ENCODE data around the gene ART1. TPM values are rescaled to one million over a fixed set of nuclear protein-coding genes. Genes with fewer than 3 reads are reported as not detected.

Gene ART1
- total RNA-seq, 2 donors from 2014 or later: not detected

DNA sequence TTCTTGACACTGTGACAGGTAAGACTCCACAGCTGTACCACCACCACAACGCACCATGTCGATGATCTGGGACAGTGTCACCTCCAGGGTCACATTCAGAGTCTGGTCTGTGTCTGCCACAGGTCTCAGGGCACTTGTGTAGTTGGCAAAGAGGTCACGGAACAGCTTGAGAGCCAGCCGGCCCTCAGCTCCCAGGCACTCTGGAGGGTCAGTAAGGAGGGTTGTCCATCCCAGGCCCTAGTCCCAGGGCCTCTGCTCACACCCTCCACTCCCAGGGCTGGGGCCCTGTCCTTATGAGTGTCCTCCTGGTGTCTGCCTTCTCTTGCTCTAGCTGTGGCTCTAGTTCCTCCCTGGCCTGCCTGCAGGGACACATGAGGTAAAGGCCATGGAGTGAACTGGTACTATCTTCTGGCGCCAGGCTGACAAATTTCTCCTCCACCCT lies 24.8 kb downstream of the ART1 start:
- H3K27me3 ChIP-seq: no peaks in the 10 kb centered on the region
- TF ChIP-seq, protein P1, sequence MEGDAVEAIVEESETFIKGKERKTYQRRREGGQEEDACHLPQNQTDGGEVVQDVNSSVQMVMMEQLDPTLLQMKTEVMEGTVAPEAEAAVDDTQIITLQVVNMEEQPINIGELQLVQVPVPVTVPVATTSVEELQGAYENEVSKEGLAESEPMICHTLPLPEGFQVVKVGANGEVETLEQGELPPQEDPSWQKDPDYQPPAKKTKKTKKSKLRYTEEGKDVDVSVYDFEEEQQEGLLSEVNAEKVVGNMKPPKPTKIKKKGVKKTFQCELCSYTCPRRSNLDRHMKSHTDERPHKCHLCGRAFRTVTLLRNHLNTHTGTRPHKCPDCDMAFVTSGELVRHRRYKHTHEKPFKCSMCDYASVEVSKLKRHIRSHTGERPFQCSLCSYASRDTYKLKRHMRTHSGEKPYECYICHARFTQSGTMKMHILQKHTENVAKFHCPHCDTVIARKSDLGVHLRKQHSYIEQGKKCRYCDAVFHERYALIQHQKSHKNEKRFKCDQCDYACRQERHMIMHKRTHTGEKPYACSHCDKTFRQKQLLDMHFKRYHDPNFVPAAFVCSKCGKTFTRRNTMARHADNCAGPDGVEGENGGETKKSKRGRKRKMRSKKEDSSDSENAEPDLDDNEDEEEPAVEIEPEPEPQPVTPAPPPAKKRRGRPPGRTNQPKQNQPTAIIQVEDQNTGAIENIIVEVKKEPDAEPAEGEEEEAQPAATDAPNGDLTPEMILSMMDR (IDR thresholded peaks at IDR 0.05): no peak
- no peaks in the 10 kb centered on the region for H3K36me3 ChIP-seq
- DNase-seq: no peak
- intact Hi-C loops (cut with DNase I): no loop called here
- H3K4me3 ChIP-seq: no peak overlapping the region
- no peak overlapping the region for H3K9ac ChIP-seq (ENCODE audit: low read depth in 2 of 2, low read length in 2 of 2)
- no peaks in the 10 kb centered on the region for H3K4me1 ChIP-seq
- no peak overlapping the region for H3K27ac ChIP-seq
- H3K9me3 ChIP-seq: no peaks in the 10 kb centered on the region

DNA sequence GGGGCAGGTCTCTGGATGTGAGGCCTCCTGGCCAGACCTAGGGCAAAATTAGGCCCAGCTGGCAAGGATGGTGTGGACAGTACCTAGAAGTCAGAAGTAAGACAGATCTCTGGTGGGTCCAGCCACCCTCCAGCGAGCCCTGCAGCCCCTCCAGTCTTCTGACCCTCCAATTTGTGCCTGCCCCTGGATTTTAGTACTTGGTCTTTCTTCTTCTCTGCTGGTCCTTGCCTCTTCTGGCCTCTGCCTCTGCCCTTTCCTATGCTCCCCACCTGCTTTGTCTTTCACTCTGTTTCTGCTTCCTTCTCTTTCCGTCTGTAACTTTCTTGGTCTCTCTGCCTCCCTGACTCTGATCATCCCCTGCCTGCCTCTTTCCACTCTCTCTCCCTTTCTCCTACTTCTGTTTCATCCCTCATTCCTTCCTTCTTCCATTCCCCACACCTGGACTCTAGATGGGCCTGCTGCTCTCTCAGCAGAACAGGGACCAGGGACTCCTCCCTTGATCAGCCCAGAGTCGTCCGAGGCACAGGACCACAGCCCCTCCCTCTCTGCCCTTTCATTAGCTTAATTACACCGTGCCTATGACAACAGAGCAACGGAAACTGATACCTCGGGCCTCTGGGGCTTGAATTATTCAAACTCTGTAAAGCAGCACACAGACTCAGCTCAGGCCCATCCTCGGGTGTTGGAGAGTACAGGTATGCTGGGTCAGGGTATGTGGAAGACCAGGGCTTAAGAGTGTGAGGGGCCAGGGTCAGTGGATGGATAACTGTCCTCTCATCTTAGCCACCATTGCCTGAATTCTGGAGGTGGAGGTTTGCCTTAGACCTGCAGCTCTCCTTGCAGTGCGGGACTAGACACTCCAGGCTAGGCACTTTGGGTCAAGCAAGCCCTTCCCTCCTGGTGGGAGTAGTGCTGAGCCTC lies 26.7 kb downstream of the ART1 start, which contains the start of gene CHRNA10:
TSS of gene CHRNA10 (minus strand) at position 51 of the 921 bp plus-strand sequence. CDS start 72 bp downstream, outside the sequence.
- intact Hi-C loops (cut with DNase I): no loop called here
- TF ChIP-seq, protein P1 (IDR thresholded peaks at IDR 0.05): no peak
- H3K4me3 ChIP-seq: no peak within 1 kb of the TSS
- no peak within 1 kb of the TSS for H3K9ac ChIP-seq (ENCODE audit: low read depth in 2 of 2, low read length in 2 of 2)
- no peaks in the 10 kb centered on the region for H3K27me3 ChIP-seq
- no peaks in the 10 kb centered on the region for H3K4me1 ChIP-seq
- no peak for DNase-seq
- H3K9me3 ChIP-seq: no peaks in the 10 kb centered on the region
- H3K36me3 ChIP-seq: no peaks in the 10 kb centered on the region
- no peak within 1 kb of the TSS for H3K27ac ChIP-seq

DNA sequence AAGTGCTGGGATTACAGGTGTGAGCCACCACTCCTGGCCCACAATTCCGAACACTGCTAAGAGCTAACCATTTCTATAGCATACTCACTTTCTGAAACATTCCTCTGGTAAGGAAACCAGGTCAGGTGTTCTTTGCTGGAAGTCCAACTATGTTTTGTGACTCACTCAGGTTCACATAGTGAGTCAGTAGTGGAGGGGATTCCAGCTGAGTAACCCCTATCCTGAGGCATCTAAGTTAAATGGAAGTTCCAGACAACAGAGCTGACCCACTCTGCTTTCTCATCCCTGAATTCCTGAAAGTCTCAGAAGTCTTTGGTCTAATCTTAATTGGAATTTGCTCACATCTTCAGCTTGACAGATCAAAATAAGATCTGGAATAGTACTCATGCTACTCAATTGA lies 29.3 kb downstream of the ART1 start:
- Histone ChIP-seq H3K9ac (ENCODE audit: low read depth in 2 of 2, low read length in 2 of 2) (no peak overlapping the region), H3K36me3 (no peaks in the 10 kb centered on the region), H3K4me1 (no peaks in the 10 kb centered on the region), H3K4me3 (no peak overlapping the region), H3K27ac (no peak overlapping the region), H3K9me3 (no peaks in the 10 kb centered on the region), H3K27me3 (no peaks in the 10 kb centered on the region)
- no peak for DNase-seq
- intact Hi-C loops (cut with DNase I): no loop called here
- TF ChIP-seq, protein P1 (IDR thresholded peaks at IDR 0.05): no peak

DNA sequence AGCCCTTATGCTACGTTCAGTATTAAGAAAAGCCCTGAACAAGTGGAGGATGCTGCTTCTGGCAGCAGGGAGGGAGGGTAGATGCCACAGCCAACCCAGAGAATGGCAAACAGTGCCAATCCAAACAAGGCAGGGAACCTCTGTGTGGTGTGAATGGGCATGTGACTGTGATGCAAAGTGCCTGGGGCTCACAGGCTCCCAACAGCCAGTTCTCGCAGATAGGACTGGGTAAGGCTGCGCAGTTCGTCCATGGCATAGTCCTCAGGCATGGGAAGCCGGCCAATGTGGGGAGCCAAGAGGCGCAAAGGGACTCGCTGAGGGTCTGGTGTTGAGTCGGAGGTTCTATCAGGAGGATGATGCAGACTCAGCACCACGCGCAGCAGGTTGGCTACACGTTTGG lies 31.0 kb downstream of the ART1 start:
- Histone ChIP-seq H3K27me3 (no peaks in the 10 kb centered on the region), H3K9me3 (no peaks in the 10 kb centered on the region), H3K27ac (no peak overlapping the region), H3K4me3 (no peak overlapping the region), H3K36me3 (no peaks in the 10 kb centered on the region), H3K9ac (ENCODE audit: low read depth in 2 of 2, low read length in 2 of 2) (no peak overlapping the region), H3K4me1 (no peaks in the 10 kb centered on the region)
- no peak for DNase-seq
- TF ChIP-seq, protein P1 (IDR thresholded peaks at IDR 0.05): no peak
- intact Hi-C loops (cut with DNase I): no loop called here

DNA sequence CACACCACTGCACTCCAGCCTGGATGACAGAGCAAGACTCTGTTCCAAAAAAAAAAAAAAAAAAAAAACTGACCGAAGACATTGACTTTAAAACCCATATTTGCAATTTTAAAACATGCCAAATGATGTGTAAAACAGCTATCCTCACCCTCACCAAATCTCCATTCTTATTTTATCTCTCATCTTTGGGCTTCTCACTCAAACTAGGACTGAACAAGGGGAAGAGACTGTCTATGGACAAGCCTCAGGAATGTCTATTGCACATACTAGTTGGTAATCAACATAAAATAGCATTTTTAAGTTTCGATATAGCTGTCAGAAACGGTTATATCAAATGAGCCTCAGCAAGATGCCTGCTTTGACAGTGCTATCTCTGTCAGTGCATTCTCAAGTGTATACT lies 34.1 kb downstream of the ART1 start:
- Histone ChIP-seq H3K9me3 (no peaks in the 10 kb centered on the region), H3K9ac (ENCODE audit: low read depth in 2 of 2, low read length in 2 of 2) (no peak overlapping the region), H3K4me3 (no peak overlapping the region), H3K27me3 (no peaks in the 10 kb centered on the region), H3K4me1 (no peaks in the 10 kb centered on the region), H3K36me3 (peaks cover 14% of the 10 kb centered on the region), H3K27ac (no peak overlapping the region)
- intact Hi-C loops (cut with DNase I): no loop called here
- TF ChIP-seq, protein P1 (IDR thresholded peaks at IDR 0.05): no peak
- no peak for DNase-seq
